T-cell (primary cell): ENCODE measurements around the gene PLSCR4. TPM values are rescaled to one million over a fixed set of nuclear protein-coding genes. Genes with fewer than 3 reads are reported as not detected.
"Not testable (repeated sequence)": the region's sequence is repeated elsewhere in the genome, so short reads cannot be mapped to it uniquely, and the experiment has no call there.

ENCODE experiments used
- ATAC-seq, 4 experiments: fragments of 200-7000 bp in 3 of 4; fragments of 150-1000 bp in 1 of 4; cut with Tn5 transposase; replicated peaks in 1 of 4; 1 replicate in 3 of 4; 2 replicates in 1 of 4; pipeline ENCODE4 v1.10.0; 2021; ENCODE audit warnings: moderate library complexity in 3 of 4, mild to moderate bottlenecking in 2 of 4, moderate number of reproducible peaks in 1 of 4
- CTCF ChIA-PET, 2 donors: fragments of 300-600 bp; sonication (Branson Sonifier 250); formaldehyde crosslinking; loops; one replicate each; lab custom pipeline; 2022; ENCODE audit warnings: antibody characterized with exemption in 2 of 2; lab: Charles Lee
- POLR2A ChIA-PET, 2 donors: fragments of 300-600 bp; sonication (Branson Sonifier 250); formaldehyde crosslinking; loops; one replicate each; lab custom pipeline; 2022; ENCODE audit warnings: antibody characterized with exemption in 2 of 2; lab: Charles Lee
- DNase-seq, 35 experiments: peaks; one replicate each; pipeline versions ENCODE4 v3.0.0 to v3.0.0-alpha.2; 2013 to 2023
- H3K27ac ChIP-seq: one replicate; pipeline ENCODE4 v1.5.1; 2013; ENCODE audit warnings: low read length
- H3K27me3 ChIP-seq, 2 experiments: replicated peaks in 1 of 2; 1 replicate in 1 of 2; 2 replicates in 1 of 2; pipeline versions ENCODE4 v1.6.1 to v1.7.0; 2013; ENCODE audit warnings: low read length in 1 of 2, mixed read lengths in 1 of 2; ENCODE audit not compliant: control insufficient read depth in 2 of 2, insufficient read depth in 2 of 2; ENCODE audit errors: extremely low read depth in 1 of 2
- H3K36me3 ChIP-seq, 2 donors: 1 replicate in 1 of 2; 2 replicates in 1 of 2; pipeline versions ENCODE4 v1.6.1 to v1.7.0; 2013; ENCODE audit warnings: low read length in 1 of 2; ENCODE audit not compliant: control insufficient read depth in 2 of 2, insufficient read depth in 1 of 2; ENCODE audit errors: extremely low read depth in 1 of 2
- H3K4me1 ChIP-seq, 2 experiments: 1 replicate in 1 of 2; 2 replicates in 1 of 2; pipeline versions ENCODE4 v1.6.1 to v1.7.0; 2013; ENCODE audit warnings: low read length in 2 of 2, mixed read lengths in 1 of 2; ENCODE audit not compliant: insufficient read depth in 2 of 2, control insufficient read depth in 1 of 2; ENCODE audit errors: extremely low read depth in 1 of 2
- H3K4me3 ChIP-seq, 2 donors: 1 replicate in 1 of 2; 2 replicates in 1 of 2; pipeline versions ENCODE4 v1.5.1 to v1.7.0; 2013; ENCODE audit warnings: mild to moderate bottlenecking in 2 of 2, low read length in 1 of 2, moderate library complexity in 1 of 2; ENCODE audit not compliant: control insufficient read depth in 1 of 2; ENCODE audit errors: extremely low read depth in 1 of 2
- H3K9me3 ChIP-seq: 2 replicates; pipeline ENCODE4 v1.7.0; 2013
- H3K27ac Mint-ChIP-seq, 2 donors: one replicate each; pipeline ENCODE4 v1.8.0; 2020 to 2021; ENCODE audit warnings: mild to moderate bottlenecking in 2 of 2, mixed read lengths in 2 of 2
- H3K27me3 Mint-ChIP-seq, 2 donors: one replicate each; pipeline ENCODE4 v1.8.0; 2021 to 2022; ENCODE audit warnings: mixed read lengths in 2 of 2
- H3K36me3 Mint-ChIP-seq: one replicate; pipeline ENCODE4 v1.8.0; 2021; ENCODE audit warnings: mixed read lengths
- H3K4me1 Mint-ChIP-seq, 3 donors: one replicate each; pipeline ENCODE4 v1.8.0; 2020 to 2022; ENCODE audit warnings: mixed read lengths in 3 of 3, mild to moderate bottlenecking in 1 of 3
- H3K4me3 Mint-ChIP-seq, 3 donors: one replicate each; pipeline ENCODE4 v1.8.0; 2020 to 2022; ENCODE audit warnings: mild to moderate bottlenecking in 3 of 3, mixed read lengths in 3 of 3, moderate library complexity in 3 of 3
- H3K9me3 Mint-ChIP-seq, 3 donors: one replicate each; pipeline ENCODE4 v1.8.0; 2020 to 2022; ENCODE audit warnings: mixed read lengths in 3 of 3
- WGBS: methylation state at CpG from one replicate; pipeline ENCODE4 v1.1.5; 2013; ENCODE audit warnings: missing lambda C conversion rate; ENCODE audit not compliant: insufficient coverage; 5-methylcytosine and 5-hydroxymethylcytosine counted together
- total RNA-seq, 35 experiments: library from RNA in 6 of 35; stranded (reverse) in 6 of 35; fragments of 120-200 nt in 1 of 35; gene quantifications; one replicate each; pipeline versions ENCODE4 v1.2.1 to v1.2.4 and lab custom pipeline; 2013 to 2026

PLSCR4 gene
- total RNA-seq, result under 1 TPM in 3 of 5 donors, not detected in 2; 0.12 to 0.26 (median 0.16) TPM
- total RNA-seq (2013), result 0.15 TPM
- total RNA-seq (lab: John Stamatoyannopoulos, UW), result 0 to 0.34 (median 0.05) reads per million in 29 experiments

- CTCF ChIA-PET, result no interaction called here
- no peaks in the 10 kb centered on the region for H3K36me3 ChIP-seq
- no peak within 1 kb of the TSS for H3K27ac ChIP-seq
- no peaks in the 10 kb centered on the region for H3K9me3 ChIP-seq
- DNase-seq, result peak in 1 of 35 experiments; percentile 0
- peaks cover 0 to 15% of the 10 kb centered on the region in 2 experiments for H3K27me3 ChIP-seq
- peak in 2 of 4 experiments; percentile 16 to 47 for ATAC-seq
- Mint-ChIP-seq H3K27ac (no peak within 1 kb of the TSS), H3K4me3 (peak within 1 kb of the TSS; percentile 54 to 66 (median 63)), H3K4me1 (peaks cover 7 to 9% (median 9%) of the 10 kb centered on the region in 3 donors), H3K36me3 (no peaks in the 10 kb centered on the region), H3K27me3 (peaks cover 26 to 30% of the 10 kb centered on the region in 2 donors), H3K9me3 (peaks cover 0 to 4% (median 2%) of the 10 kb centered on the region in 3 donors)
- WGBS, result 1% methylated on average over 63 of the region's 78 CpGs
- POLR2A ChIA-PET, result no interaction called here
- peak within 1 kb of the TSS in 1 of 2 donors; percentile 49 for H3K4me3 ChIP-seq
- H3K4me1 ChIP-seq, result peaks cover 0 to 6% of the 10 kb centered on the region in 2 experiments
Observed at GRCh38 chr3:146250449-146251382, at the start of gene PLSCR4. PLSCR4 (minus strand) TSS chr3:146251105; CDS start chr3:146222071, 29,034 bp downstream.

GRCh38 chr3:146293401-146293800, 42.5 kb upstream of the PLSCR4 start:
- not testable (repeated sequence) for ATAC-seq, H3K27me3 Mint-ChIP-seq

GRCh38 chr3:146283781-146284445, 33.0 kb upstream of the PLSCR4 start:
- CTCF ChIA-PET, result no interaction called here
- H3K9me3 ChIP-seq, result no peaks in the 10 kb centered on the region
- no CpG with 5 or more reads among the region's 1 CpG for WGBS
- Mint-ChIP-seq H3K4me3 (no peak overlapping the region), H3K27me3 (no peaks in the 10 kb centered on the region), H3K36me3 (no peaks in the 10 kb centered on the region), H3K4me1 (no peaks in the 10 kb centered on the region), H3K9me3 (peaks cover 0 to 5% (median 0%) of the 10 kb centered on the region in 3 donors), H3K27ac (no peak overlapping the region)
- DNase-seq, result no peak
- no peak for ATAC-seq
- no peak overlapping the region for H3K4me3 ChIP-seq
- no peaks in the 10 kb centered on the region for H3K4me1 ChIP-seq
- no peaks in the 10 kb centered on the region for H3K36me3 ChIP-seq
- H3K27me3 ChIP-seq, result no peaks in the 10 kb centered on the region
- POLR2A ChIA-PET, result interaction anchor here in 1 of 2 donors (0.7 kb wide), 1 partner anchor 9 kb away, joined by 3 read pairs; no protein-coding TSS in a partner anchor
- no peak overlapping the region for H3K27ac ChIP-seq

More at GRCh38 chr3:146293401-146293800, 42.5 kb upstream of the PLSCR4 start:
- H3K4me3 ChIP-seq, H3K27me3 ChIP-seq, H3K9me3 Mint-ChIP-seq, H3K4me1 ChIP-seq, H3K27ac Mint-ChIP-seq, H3K36me3 ChIP-seq, H3K36me3 Mint-ChIP-seq, DNase-seq, CTCF ChIA-PET, H3K9me3 ChIP-seq, POLR2A ChIA-PET, H3K4me3 Mint-ChIP-seq, H3K4me1 Mint-ChIP-seq, H3K27ac ChIP-seq: not testable (repeated sequence)
- whole genome bisulfite sequencing, result 80% methylated on average over 1 of the region's 6 CpGs

- ChIA-PET CTCF (no interaction called here), POLR2A (no interaction called here)
- ATAC-seq (no peak), DNase-seq (no peak)
- Mint-ChIP-seq H3K36me3 (no peaks in the 10 kb centered on the region), H3K27ac (no peak overlapping the region), H3K9me3 (no peaks in the 10 kb centered on the region), H3K4me1 (no peaks in the 10 kb centered on the region), H3K4me3 (no peak overlapping the region), H3K27me3 (peaks cover 0 to 5% of the 10 kb centered on the region in 2 donors)
- Histone ChIP-seq H3K9me3 (no peaks in the 10 kb centered on the region), H3K27ac (no peak overlapping the region), H3K27me3 (no peaks in the 10 kb centered on the region), H3K36me3 (no peaks in the 10 kb centered on the region), H3K4me3 (no peak overlapping the region), H3K4me1 (no peaks in the 10 kb centered on the region)
- WGBS, result 51% methylated on average over 4 of the region's 4 CpGs
Observed at GRCh38 chr3:146280864-146281263, 30.0 kb upstream of the PLSCR4 start.

- Mint-ChIP-seq H3K4me1 (no peaks in the 10 kb centered on the region), H3K27me3 (peaks cover 0 to 10% of the 10 kb centered on the region in 2 donors), H3K4me3 (no peak overlapping the region), H3K27ac (no peak overlapping the region), H3K36me3 (no peaks in the 10 kb centered on the region), H3K9me3 (no peaks in the 10 kb centered on the region)
- ChIA-PET CTCF (no interaction called here), POLR2A (no interaction called here)
- no peak overlapping the region for H3K27ac ChIP-seq
- no peaks in the 10 kb centered on the region for H3K9me3 ChIP-seq
- 76% methylated on average over 3 of the region's 3 CpGs for WGBS
- H3K27me3 ChIP-seq, result no peaks in the 10 kb centered on the region
- H3K4me1 ChIP-seq, result no peaks in the 10 kb centered on the region
- H3K36me3 ChIP-seq, result no peaks in the 10 kb centered on the region
- no peak overlapping the region for H3K4me3 ChIP-seq
- ATAC-seq, result no peak
- DNase-seq, result no peak
Observed at GRCh38 chr3:146279951-146280350, 29.0 kb upstream of the PLSCR4 start.

- ChIA-PET POLR2A (no interaction called here), CTCF (no interaction called here)
- Histone ChIP-seq H3K36me3 (no peaks in the 10 kb centered on the region), H3K27ac (no peak overlapping the region), H3K4me3 (no peak overlapping the region), H3K4me1 (no peaks in the 10 kb centered on the region), H3K27me3 (no peaks in the 10 kb centered on the region), H3K9me3 (no peaks in the 10 kb centered on the region)
- no peaks in the 10 kb centered on the region for H3K9me3 Mint-ChIP-seq
- no CpG with 5 or more reads among the region's 2 CpGs for WGBS
- H3K4me1 Mint-ChIP-seq, result no peaks in the 10 kb centered on the region
- no peaks in the 10 kb centered on the region for H3K36me3 Mint-ChIP-seq
- peaks cover 0 to 10% of the 10 kb centered on the region in 2 donors for H3K27me3 Mint-ChIP-seq
- no peak overlapping the region for H3K4me3 Mint-ChIP-seq
- no peak for DNase-seq
- ATAC-seq, result no peak
- no peak overlapping the region for H3K27ac Mint-ChIP-seq
Observed at GRCh38 chr3:146279013-146279412, 28.1 kb upstream of the PLSCR4 start.
